Measurements from ENCODE around the gene KCND2. TPM values are rescaled to one million over a fixed set of nuclear protein-coding genes. Genes with fewer than 3 reads are reported as not detected.

The KCND2 gene
- total RNA-seq, 1 experiment from 2014 or later: not detected

DNA sequence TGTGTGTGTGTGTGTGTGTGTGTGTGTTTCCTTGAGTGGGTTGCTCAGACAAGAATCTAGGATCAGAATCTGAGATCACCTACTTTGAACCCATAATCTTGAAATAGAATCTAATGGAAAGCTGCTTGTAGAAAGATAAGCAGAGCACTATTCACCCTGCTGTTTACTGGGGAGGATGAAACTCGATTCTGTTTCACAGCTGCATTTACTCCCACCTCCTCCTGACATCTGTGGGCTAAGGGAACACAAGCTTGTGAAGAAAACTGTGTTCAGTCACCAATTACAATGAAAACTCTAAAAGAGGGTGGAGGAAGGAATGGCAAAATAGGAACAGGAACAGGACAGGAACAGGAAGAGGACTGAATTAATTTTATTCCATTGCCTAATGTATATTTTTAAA, 315.4 kb downstream of the KCND2 start:
- no peak overlapping the region for H3K4me2 ChIP-seq (ENCODE audit: low read depth, low read length, poor library complexity, severe bottlenecking)
- H3K36me3 ChIP-seq (ENCODE audit: insufficient read depth, low read length): no peaks in the 10 kb centered on the region
- no peak overlapping the region for H3K4me3 ChIP-seq (ENCODE audit: low read length)
- no peaks in the 10 kb centered on the region for H3K4me1 ChIP-seq (ENCODE audit: low read length)
- peaks cover 5% of the 10 kb centered on the region for H3K9me3 ChIP-seq (ENCODE audit: low read length)
- DNase-seq: no peak
- H3K27me3 ChIP-seq (ENCODE audit: low read length): no peaks in the 10 kb centered on the region
- H3K9me2 ChIP-seq (replicated peaks; ENCODE audit: insufficient read depth, low read length): no peaks in the 10 kb centered on the region
- H3K27ac ChIP-seq (ENCODE audit: low read length): no peak overlapping the region
- H4K20me1 ChIP-seq (ENCODE audit: insufficient read depth, low read depth, low read length): no peaks in the 10 kb centered on the region
- no peak overlapping the region for H2AFZ ChIP-seq (ENCODE audit: low read length)
- no peaks in the 10 kb centered on the region for H3K79me2 ChIP-seq (ENCODE audit: low read length)
- no peak overlapping the region for H3K9ac ChIP-seq (ENCODE audit: low read length)

GRCh38 chr7:120588862-120589261, 315.9 kb downstream of the KCND2 start:
- Histone ChIP-seq H3K27me3 (ENCODE audit: low read length) (no peaks in the 10 kb centered on the region), H3K9me2 (replicated peaks; ENCODE audit: insufficient read depth, low read length) (no peaks in the 10 kb centered on the region), H3K4me2 (ENCODE audit: low read depth, low read length, poor library complexity, severe bottlenecking) (no peak overlapping the region), H4K20me1 (ENCODE audit: insufficient read depth, low read depth, low read length) (no peaks in the 10 kb centered on the region), H3K79me2 (ENCODE audit: low read length) (no peaks in the 10 kb centered on the region), H3K27ac (ENCODE audit: low read length) (no peak overlapping the region), H3K9me3 (ENCODE audit: low read length) (peaks cover 5% of the 10 kb centered on the region), H3K4me1 (ENCODE audit: low read length) (no peaks in the 10 kb centered on the region), H3K4me3 (ENCODE audit: low read length) (no peak overlapping the region), H2AFZ (ENCODE audit: low read length) (no peak overlapping the region), H3K9ac (ENCODE audit: low read length) (no peak overlapping the region), H3K36me3 (ENCODE audit: insufficient read depth, low read length) (no peaks in the 10 kb centered on the region)
- no peak for DNase-seq

DNA sequence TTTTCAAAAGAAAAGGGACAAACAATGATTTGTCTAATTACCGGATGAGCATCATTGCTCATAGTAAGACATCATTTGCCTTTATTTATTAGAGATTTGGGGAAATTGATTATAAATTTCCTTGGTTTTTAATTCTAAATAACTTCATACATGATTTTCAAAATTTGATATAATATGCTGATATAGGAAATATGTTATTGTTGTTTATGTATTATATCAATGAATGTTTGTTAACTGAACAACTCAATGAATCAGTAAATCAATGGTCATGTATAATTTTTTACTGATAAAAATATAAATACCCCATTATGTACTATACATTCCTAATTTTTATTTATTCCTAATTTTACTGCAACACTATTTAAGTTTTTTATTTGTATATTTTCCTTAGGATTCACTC, 327.6 kb downstream of the KCND2 start:
- H3K36me3 ChIP-seq (ENCODE audit: insufficient read depth, low read length): no peaks in the 10 kb centered on the region
- H4K20me1 ChIP-seq (ENCODE audit: insufficient read depth, low read depth, low read length): no peaks in the 10 kb centered on the region
- no peaks in the 10 kb centered on the region for H3K79me2 ChIP-seq (ENCODE audit: low read length)
- no peak for DNase-seq
- peaks cover 11% of the 10 kb centered on the region; the same call in 1 of the 2 replicates for H3K9me3 ChIP-seq (ENCODE audit: low read length)
- no peaks in the 10 kb centered on the region for H3K4me1 ChIP-seq (ENCODE audit: low read length)
- no peaks in the 10 kb centered on the region for H3K9me2 ChIP-seq (replicated peaks; ENCODE audit: insufficient read depth, low read length)
- H3K27ac ChIP-seq (ENCODE audit: low read length): no peak overlapping the region
- H3K9ac ChIP-seq (ENCODE audit: low read length): no peak overlapping the region
- no peak overlapping the region for H3K4me2 ChIP-seq (ENCODE audit: low read depth, low read length, poor library complexity, severe bottlenecking)
- H3K4me3 ChIP-seq (ENCODE audit: low read length): no peak overlapping the region
- H2AFZ ChIP-seq (ENCODE audit: low read length): no peak overlapping the region
- H3K27me3 ChIP-seq (ENCODE audit: low read length): no peaks in the 10 kb centered on the region

DNA sequence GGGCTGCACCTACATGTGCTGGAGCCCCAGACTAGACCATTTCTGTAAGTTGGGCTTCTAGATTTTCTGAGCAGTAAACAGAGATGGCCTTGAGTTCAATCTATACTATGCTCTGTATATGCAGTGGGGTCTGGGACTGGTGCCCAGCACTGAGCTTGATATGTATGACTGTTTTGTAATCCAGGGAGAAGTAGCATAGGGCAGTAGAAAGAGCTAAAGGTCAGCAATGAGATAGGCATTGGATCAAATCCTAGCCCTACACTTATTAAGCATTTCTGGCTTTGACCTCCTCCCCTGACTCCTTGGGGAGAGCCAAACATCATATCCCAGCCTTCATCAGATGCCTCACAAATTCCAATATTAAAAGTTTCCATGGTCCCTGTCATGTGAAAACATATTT, 330.4 kb downstream of the KCND2 start:
- DNase-seq: no peak
- Histone ChIP-seq H3K4me2 (ENCODE audit: low read depth, low read length, poor library complexity, severe bottlenecking) (no peak overlapping the region), H3K9me2 (replicated peaks; ENCODE audit: insufficient read depth, low read length) (no peaks in the 10 kb centered on the region), H3K9ac (ENCODE audit: low read length) (no peak overlapping the region), H3K4me3 (ENCODE audit: low read length) (no peak overlapping the region), H3K36me3 (ENCODE audit: insufficient read depth, low read length) (no peaks in the 10 kb centered on the region), H3K27me3 (ENCODE audit: low read length) (no peaks in the 10 kb centered on the region), H3K27ac (ENCODE audit: low read length) (no peak overlapping the region), H3K9me3 (ENCODE audit: low read length) (peaks cover 11% of the 10 kb centered on the region; the same call in 1 of the 2 replicates), H4K20me1 (ENCODE audit: insufficient read depth, low read depth, low read length) (no peaks in the 10 kb centered on the region), H3K79me2 (ENCODE audit: low read length) (no peaks in the 10 kb centered on the region), H3K4me1 (ENCODE audit: low read length) (no peaks in the 10 kb centered on the region), H2AFZ (ENCODE audit: low read length) (no peak overlapping the region)

DNA sequence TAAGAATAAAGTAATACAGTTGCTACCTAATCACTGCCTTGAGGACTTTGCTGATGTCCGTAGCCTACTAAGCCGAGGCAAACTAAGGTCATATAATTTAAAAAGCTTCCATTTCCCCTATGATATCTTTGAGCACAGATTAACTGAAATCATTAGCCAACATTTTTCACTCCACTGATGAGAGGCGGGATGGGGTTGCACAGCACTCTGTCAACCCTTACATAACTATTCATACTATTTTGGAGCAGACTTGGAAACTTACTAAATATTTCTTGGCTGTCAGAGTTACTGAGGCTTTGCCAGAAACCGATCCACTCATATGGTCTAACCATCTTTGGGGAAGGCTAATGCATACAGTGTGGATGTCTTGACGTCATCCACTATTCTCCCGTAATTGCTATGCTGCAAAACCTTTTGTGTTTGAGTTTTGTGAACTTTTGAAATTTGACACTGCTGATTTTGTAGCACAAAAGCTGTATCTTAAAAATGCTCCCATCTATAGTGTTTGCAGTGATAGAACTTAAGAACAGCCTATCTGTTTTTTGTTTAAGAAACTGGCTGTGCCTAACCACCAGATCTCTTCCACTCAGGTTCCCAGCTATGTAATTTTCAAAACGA, 336.3 kb downstream of the KCND2 start:
- Histone ChIP-seq H3K36me3 (ENCODE audit: insufficient read depth, low read length) (no peaks in the 10 kb centered on the region), H3K9me2 (replicated peaks; ENCODE audit: insufficient read depth, low read length) (no peaks in the 10 kb centered on the region), H3K4me3 (ENCODE audit: low read length) (no peak overlapping the region), H3K27ac (ENCODE audit: low read length) (no peak overlapping the region), H3K9me3 (ENCODE audit: low read length) (no peaks in the 10 kb centered on the region), H3K4me1 (ENCODE audit: low read length) (no peaks in the 10 kb centered on the region), H3K79me2 (ENCODE audit: low read length) (no peaks in the 10 kb centered on the region), H2AFZ (ENCODE audit: low read length) (no peak overlapping the region), H3K4me2 (ENCODE audit: low read depth, low read length, poor library complexity, severe bottlenecking) (no peak overlapping the region), H4K20me1 (ENCODE audit: insufficient read depth, low read depth, low read length) (no peaks in the 10 kb centered on the region), H3K9ac (ENCODE audit: low read length) (no peak overlapping the region), H3K27me3 (ENCODE audit: low read length) (no peaks in the 10 kb centered on the region)
- no peak for DNase-seq

- Histone ChIP-seq H3K27ac (ENCODE audit: low read length) (no peak overlapping the region), H3K9ac (ENCODE audit: low read length) (no peak overlapping the region), H3K9me3 (ENCODE audit: low read length) (no peaks in the 10 kb centered on the region), H3K79me2 (ENCODE audit: low read length) (no peaks in the 10 kb centered on the region), H3K4me3 (ENCODE audit: low read length) (no peak overlapping the region), H3K9me2 (replicated peaks; ENCODE audit: insufficient read depth, low read length) (no peaks in the 10 kb centered on the region), H3K27me3 (ENCODE audit: low read length) (no peaks in the 10 kb centered on the region), H4K20me1 (ENCODE audit: insufficient read depth, low read depth, low read length) (no peaks in the 10 kb centered on the region), H3K36me3 (ENCODE audit: insufficient read depth, low read length) (no peaks in the 10 kb centered on the region), H3K4me1 (ENCODE audit: low read length) (no peaks in the 10 kb centered on the region), H2AFZ (ENCODE audit: low read length) (no peak overlapping the region), H3K4me2 (ENCODE audit: low read depth, low read length, poor library complexity, severe bottlenecking) (no peak overlapping the region)
- no peak for DNase-seq
Observed at GRCh38 chr7:120611975-120612374, 339.0 kb downstream of the KCND2 start.

DNA sequence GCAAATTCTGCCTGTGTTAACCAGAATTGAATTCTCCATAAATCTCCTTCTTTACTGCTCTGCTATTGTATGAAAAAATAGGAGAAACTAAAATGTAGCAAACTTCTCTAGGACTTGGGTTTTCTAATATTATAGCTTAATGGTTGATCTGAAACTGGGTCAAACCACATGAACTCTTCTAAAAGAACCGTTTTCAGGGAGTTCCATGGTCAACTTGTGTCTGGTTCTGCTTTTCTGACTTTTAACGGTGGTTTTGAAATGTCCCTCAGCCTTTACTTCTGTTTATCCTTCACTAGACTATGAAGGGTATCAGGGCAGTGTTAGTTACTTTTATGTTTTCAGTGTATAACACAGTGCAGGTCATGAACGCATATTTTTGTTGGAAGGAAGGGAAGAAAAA, 342.7 kb downstream of the KCND2 start:
- H3K4me2 ChIP-seq (ENCODE audit: low read depth, low read length, poor library complexity, severe bottlenecking): no peak overlapping the region
- no peaks in the 10 kb centered on the region for H4K20me1 ChIP-seq (ENCODE audit: insufficient read depth, low read depth, low read length)
- no peaks in the 10 kb centered on the region for H3K27me3 ChIP-seq (ENCODE audit: low read length)
- H3K4me1 ChIP-seq (ENCODE audit: low read length): no peaks in the 10 kb centered on the region
- H3K36me3 ChIP-seq (ENCODE audit: insufficient read depth, low read length): no peaks in the 10 kb centered on the region
- H2AFZ ChIP-seq (ENCODE audit: low read length): no peak overlapping the region
- H3K9me3 ChIP-seq (ENCODE audit: low read length): no peaks in the 10 kb centered on the region
- no peak for DNase-seq
- H3K79me2 ChIP-seq (ENCODE audit: low read length): no peaks in the 10 kb centered on the region
- no peak overlapping the region for H3K27ac ChIP-seq (ENCODE audit: low read length)
- H3K9me2 ChIP-seq (replicated peaks; ENCODE audit: insufficient read depth, low read length): no peaks in the 10 kb centered on the region
- H3K9ac ChIP-seq (ENCODE audit: low read length): no peak overlapping the region
- H3K4me3 ChIP-seq (ENCODE audit: low read length): no peak overlapping the region

DNA sequence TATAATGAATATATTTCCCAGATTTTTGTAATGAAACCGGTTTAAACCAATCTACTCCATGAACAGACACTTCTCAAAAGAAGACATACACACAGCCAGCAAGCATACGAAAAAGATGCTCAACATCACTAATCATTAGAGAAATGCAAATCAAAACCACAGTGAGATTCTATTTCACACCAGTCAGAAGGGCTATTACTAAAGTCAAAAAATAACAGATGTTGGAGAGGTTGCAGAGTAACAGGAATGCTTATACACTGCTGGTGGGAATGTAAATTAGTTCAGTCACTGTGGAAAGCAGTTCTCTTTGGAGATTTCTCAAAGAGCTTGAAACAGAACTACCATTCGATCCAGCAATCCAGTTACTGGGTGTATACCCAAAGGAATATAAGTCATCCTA, 344.3 kb downstream of the KCND2 start:
- no peak overlapping the region for H3K4me3 ChIP-seq (ENCODE audit: low read length)
- H3K9me3 ChIP-seq (ENCODE audit: low read length): no peaks in the 10 kb centered on the region
- H3K27me3 ChIP-seq (ENCODE audit: low read length): no peaks in the 10 kb centered on the region
- H3K36me3 ChIP-seq (ENCODE audit: insufficient read depth, low read length): no peaks in the 10 kb centered on the region
- H3K4me1 ChIP-seq (ENCODE audit: low read length): no peaks in the 10 kb centered on the region
- no peak overlapping the region for H3K4me2 ChIP-seq (ENCODE audit: low read depth, low read length, poor library complexity, severe bottlenecking)
- no peaks in the 10 kb centered on the region for H4K20me1 ChIP-seq (ENCODE audit: insufficient read depth, low read depth, low read length)
- H3K27ac ChIP-seq (ENCODE audit: low read length): no peak overlapping the region
- no peaks in the 10 kb centered on the region for H3K79me2 ChIP-seq (ENCODE audit: low read length)
- no peak overlapping the region for H2AFZ ChIP-seq (ENCODE audit: low read length)
- no peak for DNase-seq
- H3K9me2 ChIP-seq (replicated peaks; ENCODE audit: insufficient read depth, low read length): no peaks in the 10 kb centered on the region
- H3K9ac ChIP-seq (ENCODE audit: low read length): no peak overlapping the region

DNA sequence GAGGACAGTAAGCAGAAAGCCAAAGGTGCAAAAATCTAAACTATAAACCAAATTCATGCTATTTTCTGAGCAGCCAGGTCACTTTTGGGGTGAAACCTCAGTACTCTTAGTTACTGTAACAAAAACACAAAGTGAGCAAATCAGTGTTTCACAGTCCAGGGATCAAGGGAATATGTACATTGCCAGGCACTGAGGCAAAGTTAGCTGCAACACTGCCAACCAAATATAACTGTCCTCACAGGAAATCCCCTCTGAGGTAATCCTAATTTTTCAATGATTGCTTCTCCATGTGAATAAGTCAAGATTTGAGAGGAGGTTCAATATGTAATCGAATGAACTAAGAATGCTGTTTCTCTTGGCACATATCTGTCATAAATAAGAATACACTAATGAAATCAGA, 355.3 kb downstream of the KCND2 start:
- Histone ChIP-seq H2AFZ (ENCODE audit: low read length) (no peak overlapping the region), H3K9me3 (ENCODE audit: low read length) (no peaks in the 10 kb centered on the region), H3K9ac (ENCODE audit: low read length) (no peak overlapping the region), H3K27ac (ENCODE audit: low read length) (no peak overlapping the region), H3K9me2 (replicated peaks; ENCODE audit: insufficient read depth, low read length) (no peaks in the 10 kb centered on the region), H3K4me2 (ENCODE audit: low read depth, low read length, poor library complexity, severe bottlenecking) (no peak overlapping the region), H3K4me1 (ENCODE audit: low read length) (no peaks in the 10 kb centered on the region), H3K27me3 (ENCODE audit: low read length) (no peaks in the 10 kb centered on the region), H3K36me3 (ENCODE audit: insufficient read depth, low read length) (no peaks in the 10 kb centered on the region), H4K20me1 (ENCODE audit: insufficient read depth, low read depth, low read length) (no peaks in the 10 kb centered on the region), H3K4me3 (ENCODE audit: low read length) (no peak overlapping the region), H3K79me2 (ENCODE audit: low read length) (no peaks in the 10 kb centered on the region)
- no peak for DNase-seq
